Common myeloid progenitor, CD34-positive (primary cell): Measurements from ENCODE around the gene TES.
A peak's percentile ranks its signal among the peaks of the same experiment; 100 is the strongest.

Experiments
- CTCF ChIA-PET: fragments of 350-600 bp; sonication (Branson Sonifier 250); formaldehyde crosslinking; loops from one replicate; lab custom pipeline; 2021; ENCODE audit warnings: antibody characterized with exemption; lab: Charles Lee
- POLR2A ChIA-PET: fragments of 350-600 bp; sonication (Branson Sonifier 250); formaldehyde crosslinking; loops from one replicate; lab custom pipeline; 2021; ENCODE audit warnings: antibody characterized with exemption; lab: Charles Lee
- DNase-seq, 3 donors: peaks; one replicate each; pipeline versions ENCODE4 v3.0.0 to v3.0.0-alpha.2; 2013
- H3K27ac ChIP-seq, 2 experiments: 1 replicate in 1 of 2; 2 replicates in 1 of 2; pipeline ENCODE4 v1.7.0; 2013; ENCODE audit warnings: inconsistent platforms in 2 of 2, low read length in 2 of 2, mild to moderate bottlenecking in 2 of 2, low read depth in 1 of 2, moderate library complexity in 1 of 2; ENCODE audit not compliant: severe bottlenecking in 2 of 2, insufficient read depth in 1 of 2, poor library complexity in 1 of 2
- H3K27me3 ChIP-seq, 5 experiments: replicated peaks in 2 of 5; 1 replicate in 3 of 5; 2 replicates in 2 of 5; pipeline versions ENCODE4 v1.6.1 to v1.7.0; 2013; ENCODE audit warnings: low read length in 4 of 5, mild to moderate bottlenecking in 2 of 5, moderate library complexity in 2 of 5, inconsistent platforms in 1 of 5; ENCODE audit not compliant: insufficient read depth in 5 of 5, control insufficient read depth in 4 of 5
- H3K36me3 ChIP-seq, 4 experiments: 1 replicate in 2 of 4; 2 replicates in 2 of 4; pipeline versions ENCODE4 v1.6.1 to v1.7.0; 2013; ENCODE audit warnings: low read length in 3 of 4, control low read depth in 1 of 4, mild to moderate bottlenecking in 1 of 4; ENCODE audit not compliant: control insufficient read depth in 4 of 4, insufficient read depth in 4 of 4
- H3K4me1 ChIP-seq, 4 experiments: 1 replicate in 3 of 4; 2 replicates in 1 of 4; pipeline versions ENCODE4 v1.6.1 to v1.7.1; 2013; ENCODE audit warnings: low read length in 3 of 4, mild to moderate bottlenecking in 3 of 4, control low read depth in 1 of 4, inconsistent platforms in 1 of 4, moderate library complexity in 1 of 4; ENCODE audit not compliant: control insufficient read depth in 4 of 4, insufficient read depth in 4 of 4; ENCODE audit errors: control extremely low read depth in 1 of 4
- H3K4me3 ChIP-seq, 7 experiments: 1 replicate in 4 of 7; 2 replicates in 3 of 7; pipeline versions ENCODE4 v1.5.1 to v1.7.0; 2013; ENCODE audit warnings: mild to moderate bottlenecking in 7 of 7, low read length in 6 of 7, moderate library complexity in 6 of 7, inconsistent platforms in 2 of 7, low read depth in 2 of 7, control low read depth in 1 of 7; ENCODE audit not compliant: insufficient read depth in 4 of 7, control insufficient read depth in 1 of 7; ENCODE audit errors: extremely low read depth in 1 of 7
- H3K9me3 ChIP-seq, 5 experiments: 1 replicate in 4 of 5; 2 replicates in 1 of 5; pipeline versions ENCODE4 v1.6.1 to v1.7.1; 2013; ENCODE audit warnings: low read length in 4 of 5, mild to moderate bottlenecking in 2 of 5, inconsistent platforms in 1 of 5, low read depth in 1 of 5, moderate library complexity in 1 of 5; ENCODE audit not compliant: control insufficient read depth in 4 of 5, insufficient read depth in 2 of 5; ENCODE audit errors: control extremely low read depth in 1 of 5
- WGBS: methylation state at CpG from one replicate; pipeline ENCODE4 v1.1.5; 2013; ENCODE audit not compliant: insufficient coverage; 5-methylcytosine and 5-hydroxymethylcytosine counted together

The TES gene

DNA sequence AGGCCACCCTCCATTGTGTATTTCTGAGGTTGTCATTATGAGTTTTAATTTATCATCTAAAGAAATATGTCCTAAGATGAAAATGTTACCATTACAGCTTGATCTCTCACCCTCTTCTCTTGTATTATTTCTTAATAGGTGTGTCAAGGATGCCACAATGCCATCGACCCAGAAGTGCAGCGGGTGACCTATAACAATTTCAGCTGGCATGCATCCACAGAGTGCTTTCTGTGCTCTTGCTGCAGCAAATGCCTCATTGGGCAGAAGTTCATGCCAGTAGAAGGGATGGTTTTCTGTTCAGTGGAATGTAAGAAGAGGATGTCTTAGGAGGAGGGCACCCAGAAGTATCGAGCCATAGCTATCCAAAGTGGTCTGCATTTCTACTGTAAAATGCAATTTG, 46.8 kb downstream of the TES start:
- no peak overlapping the region for H3K4me3 ChIP-seq
- no peaks in the 10 kb centered on the region for H3K27me3 ChIP-seq
- H3K9me3 ChIP-seq, result no peaks in the 10 kb centered on the region
- ChIA-PET CTCF (interaction anchor here (0.9 to 11.1 kb wide), 12 partner anchors 9 to 523 kb away, joined by 3 to 68 read pairs (median 4); partner anchors contain the start of gene CAV1), POLR2A (no interaction called here)
- no peak overlapping the region for H3K27ac ChIP-seq
- whole genome bisulfite sequencing, result 100% methylated on average over 2 of the region's 3 CpGs
- H3K36me3 ChIP-seq, result peaks cover 17 to 40% (median 18%) of the 10 kb centered on the region in 4 experiments
- no peak for DNase-seq
- no peaks in the 10 kb centered on the region for H3K4me1 ChIP-seq

DNA sequence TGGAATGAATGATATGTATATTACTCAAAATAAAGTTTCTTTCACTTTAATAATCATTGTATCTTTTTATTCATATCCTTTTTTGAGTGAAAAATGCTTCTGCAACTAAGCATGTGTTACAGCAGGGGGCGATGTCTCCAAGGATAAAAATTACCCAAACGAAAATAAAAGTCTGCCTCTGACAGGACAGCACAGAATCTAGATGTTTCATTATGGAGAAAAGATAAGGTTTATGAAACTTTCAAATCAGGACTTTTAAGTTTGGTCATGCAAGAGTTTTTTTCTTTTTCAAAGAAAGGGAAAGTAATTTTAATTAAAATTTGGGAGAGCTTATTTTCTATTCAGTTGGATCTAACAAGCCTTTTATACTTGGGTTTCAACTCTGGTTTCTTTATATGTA, 48.4 kb downstream of the TES start:
- POLR2A ChIA-PET, result no interaction called here
- no CpG with 5 or more reads among the region's 2 CpGs for WGBS
- DNase-seq, result peak; percentile 52 to 80 (median 73)

DNA sequence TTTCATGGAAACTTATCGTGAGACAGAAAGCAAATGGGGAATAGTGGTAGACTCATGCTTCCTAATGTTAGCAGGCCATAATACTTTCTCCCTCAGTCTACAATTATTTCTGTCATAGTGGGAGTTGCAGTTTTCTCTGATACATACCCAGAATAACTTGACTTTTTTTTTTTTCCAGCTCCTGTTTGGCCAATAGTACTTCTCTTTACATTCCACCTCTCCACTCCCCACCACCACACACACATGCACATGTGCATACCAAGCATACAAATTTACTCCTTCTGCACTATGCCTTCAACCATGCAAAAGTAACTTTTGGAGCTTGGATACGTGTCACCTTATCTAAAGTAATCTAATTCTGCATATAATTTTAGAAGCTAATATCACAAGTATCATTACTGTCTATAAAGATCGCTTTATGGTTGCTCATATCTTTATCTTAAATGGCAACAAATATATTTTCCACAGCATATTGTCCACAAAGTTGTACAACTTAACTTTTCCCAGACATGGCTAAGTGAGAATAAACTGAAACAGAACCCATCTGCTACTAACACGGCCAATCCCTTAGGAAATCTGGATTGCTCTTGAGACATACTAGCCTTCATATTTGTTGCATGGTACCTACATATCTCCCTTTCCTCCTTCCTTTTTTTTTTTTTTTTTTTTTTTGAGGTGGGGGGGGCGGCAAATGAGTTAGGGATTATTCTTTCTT, 49.0 kb downstream of the TES start:
- H3K27ac ChIP-seq, result no peak overlapping the region
- DNase-seq, result no peak
- ChIA-PET CTCF (interaction anchor here (0.7 to 11.1 kb wide), 21 partner anchors 8 to 548 kb away, joined by 3 to 68 read pairs (median 4); partner anchors contain the start of gene CAV1), POLR2A (no interaction called here)
- H3K4me3 ChIP-seq, result no peak overlapping the region
- H3K9me3 ChIP-seq, result no peaks in the 10 kb centered on the region
- H3K36me3 ChIP-seq, result peaks cover 6 to 26% (median 6%) of the 10 kb centered on the region in 4 experiments
- no peaks in the 10 kb centered on the region for H3K27me3 ChIP-seq
- H3K4me1 ChIP-seq, result no peaks in the 10 kb centered on the region
- 100% methylated on average over 1 of the region's 5 CpGs for WGBS

More for the DNA sequence above, 48.4 kb downstream of the TES start:
- Histone ChIP-seq H3K9me3 (no peaks in the 10 kb centered on the region), H3K4me1 (no peaks in the 10 kb centered on the region), H3K36me3 (peaks cover 8 to 26% (median 11%) of the 10 kb centered on the region in 4 experiments), H3K27ac (no peak overlapping the region), H3K27me3 (no peaks in the 10 kb centered on the region), H3K4me3 (no peak overlapping the region)
- CTCF ChIA-PET, result interaction anchor here (0.7 to 11.1 kb wide), 19 partner anchors 8 to 549 kb away, joined by 3 to 68 read pairs (median 4); partner anchors contain the start of gene CAV1

DNA sequence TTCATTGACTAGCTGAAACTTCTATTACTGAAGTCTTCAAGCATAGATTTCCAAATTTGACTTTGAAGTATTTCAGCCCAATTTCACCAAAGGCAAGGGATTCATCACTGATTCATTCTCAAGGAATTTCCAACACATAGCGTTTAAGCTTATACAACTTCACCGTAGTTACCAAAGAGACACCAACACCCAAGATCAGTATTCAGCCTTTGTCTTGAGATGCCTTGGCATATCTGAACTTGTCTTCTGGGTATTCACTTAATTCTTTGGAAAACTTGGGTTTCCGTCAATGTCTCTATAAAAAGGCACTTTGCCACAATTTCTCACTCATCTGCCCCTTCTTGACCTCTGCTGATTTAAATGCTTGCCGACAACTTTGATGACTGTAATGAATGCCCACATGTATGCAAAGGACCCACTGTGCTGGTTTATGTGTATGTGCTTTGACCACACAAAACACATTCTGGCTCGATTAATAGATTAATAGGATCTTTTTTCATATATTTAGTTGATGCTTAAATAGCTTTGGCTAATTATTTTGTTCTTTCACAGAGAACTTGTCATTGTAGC, 49.6 kb downstream of the TES start:
- no peaks in the 10 kb centered on the region for H3K4me1 ChIP-seq
- peaks cover 6 to 25% (median 6%) of the 10 kb centered on the region in 4 experiments for H3K36me3 ChIP-seq
- ChIA-PET CTCF (interaction anchor here (0.7 to 11.1 kb wide), 20 partner anchors 8 to 547 kb away, joined by 3 to 68 read pairs (median 4); partner anchors contain the start of gene CAV1), POLR2A (no interaction called here)
- DNase-seq, result no peak
- H3K27ac ChIP-seq, result no peak overlapping the region
- H3K9me3 ChIP-seq, result no peaks in the 10 kb centered on the region
- no peaks in the 10 kb centered on the region for H3K27me3 ChIP-seq
- 100% methylated on average over 2 of the region's 5 CpGs for WGBS
- H3K4me3 ChIP-seq, result no peak overlapping the region

DNA sequence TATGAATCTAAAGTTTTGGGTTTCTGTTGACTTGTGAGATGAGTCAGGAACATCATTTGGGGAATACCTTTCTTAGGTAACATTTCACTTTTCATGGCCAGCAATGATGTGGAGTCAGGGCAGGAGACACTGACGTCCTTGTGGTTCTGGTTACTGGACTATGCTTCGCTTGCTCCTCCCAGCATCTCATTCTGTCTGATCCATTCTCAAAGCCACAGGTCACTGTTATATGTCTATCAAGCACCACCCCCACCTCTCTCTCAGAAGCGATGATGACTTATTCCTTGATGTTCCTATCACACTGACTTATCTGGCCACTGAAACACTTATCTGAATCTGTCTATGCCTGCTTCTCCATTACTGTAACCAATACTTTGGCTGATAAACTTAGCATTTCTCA, 51.6 kb downstream of the TES start:
- POLR2A ChIA-PET, result no interaction called here
- DNase-seq, result no peak
- WGBS, result 89% methylated on average over 3 of the region's 3 CpGs
- Histone ChIP-seq H3K4me3 (no peak overlapping the region), H3K27ac (no peak overlapping the region), H3K27me3 (no peaks in the 10 kb centered on the region), H3K36me3 (peaks cover 2 to 15% (median 4%) of the 10 kb centered on the region in 4 experiments), H3K9me3 (no peaks in the 10 kb centered on the region), H3K4me1 (no peaks in the 10 kb centered on the region)
- CTCF ChIA-PET, result interaction anchor here (11.1 kb wide), 1 partner anchor 329 kb away, joined by 68 read pairs; no protein-coding TSS in a partner anchor

DNA sequence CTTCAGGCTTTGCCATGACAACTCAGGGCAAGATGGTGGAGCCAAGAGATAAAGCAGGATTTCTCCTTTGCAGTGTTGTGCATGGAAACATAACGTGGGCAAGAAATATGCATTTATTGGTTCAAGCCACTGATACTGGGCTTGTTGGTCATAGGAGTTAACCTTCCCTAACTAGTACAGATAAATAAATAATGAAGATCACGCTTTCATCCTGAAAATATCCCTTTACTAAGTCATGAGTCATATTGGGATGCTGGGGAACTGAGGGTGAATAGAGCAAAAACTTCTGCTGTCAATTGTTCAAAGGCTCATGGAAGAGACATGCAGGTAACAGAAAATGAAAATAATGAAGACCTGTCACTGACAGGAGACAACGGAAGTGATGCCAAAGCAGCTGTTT, 55.5 kb downstream of the TES start:
- WGBS, result 100% methylated on average over 1 of the region's 3 CpGs
- CTCF ChIA-PET, result interaction anchor here (0.9 to 3.4 kb wide), 5 partner anchors 16 to 326 kb away, joined by 3 to 13 read pairs (median 3); no protein-coding TSS in a partner anchor

DNA sequence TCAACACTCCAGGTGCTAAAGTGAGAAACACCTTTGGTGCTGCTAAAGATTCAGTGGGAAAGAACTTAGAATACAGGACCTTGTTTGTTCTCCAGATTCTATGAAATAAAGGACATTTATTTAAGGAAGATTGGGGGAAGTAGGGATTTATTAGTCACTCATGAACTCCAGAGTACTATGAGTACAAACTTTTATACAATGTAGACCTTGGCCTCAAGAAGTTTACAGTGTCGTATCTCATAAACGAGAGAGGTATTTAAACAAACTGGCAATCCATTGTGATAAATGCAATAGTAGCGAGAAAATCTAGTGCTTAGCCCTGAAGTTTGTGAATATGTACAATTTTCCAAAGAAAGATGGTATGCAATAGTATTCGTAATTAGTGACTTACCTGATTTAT, 59.1 kb downstream of the TES start:
- Histone ChIP-seq H3K27ac (no peak overlapping the region), H3K9me3 (no peaks in the 10 kb centered on the region), H3K27me3 (no peaks in the 10 kb centered on the region), H3K4me3 (no peak overlapping the region), H3K4me1 (no peaks in the 10 kb centered on the region), H3K36me3 (no peaks in the 10 kb centered on the region)
- no CpG with 5 or more reads among the region's 4 CpGs for WGBS
- ChIA-PET CTCF (interaction anchor here (1.1 kb wide), 1 partner anchor 10 kb away, joined by 3 read pairs; no protein-coding TSS in a partner anchor), POLR2A (no interaction called here)
- no peak for DNase-seq

More for the DNA sequence above, 55.5 kb downstream of the TES start:
- Histone ChIP-seq H3K27me3 (no peaks in the 10 kb centered on the region), H3K9me3 (no peaks in the 10 kb centered on the region), H3K4me1 (no peaks in the 10 kb centered on the region), H3K36me3 (no peaks in the 10 kb centered on the region), H3K4me3 (no peak overlapping the region), H3K27ac (no peak overlapping the region)
- no peak for DNase-seq
- POLR2A ChIA-PET, result no interaction called here
